HFFc6 (cell line): ENCODE results near the gene TUNAR. TPM values are rescaled to one million over a fixed set of nuclear protein-coding genes. Genes with fewer than 3 reads are reported as not detected.

Source experiments
- DNase-seq: peaks from one replicate; pipeline ENCODE4 v3.0.0-alpha.2; 2018
- H3K27ac Mint-ChIP-seq: 2 replicates; pipeline ENCODE4 v1.8.0; 2020; ENCODE audit warnings: mild to moderate bottlenecking, mixed read lengths
- H3K27me3 Mint-ChIP-seq: 2 replicates; pipeline ENCODE4 v1.8.0; 2021; ENCODE audit warnings: mild to moderate bottlenecking, moderate library complexity, mixed read lengths; ENCODE audit not compliant: insufficient read depth
- H3K36me3 Mint-ChIP-seq: 2 replicates; pipeline ENCODE4 v1.8.0; 2021; ENCODE audit warnings: low read depth, mixed read lengths
- H3K4me1 Mint-ChIP-seq: 2 replicates; pipeline ENCODE4 v1.8.0; 2020; ENCODE audit warnings: low read depth, mixed read lengths
- H3K4me3 Mint-ChIP-seq: 2 replicates; pipeline ENCODE4 v1.8.0; 2020; ENCODE audit warnings: mild to moderate bottlenecking, moderate library complexity, mixed read lengths
- H3K9me3 Mint-ChIP-seq: 2 replicates; pipeline ENCODE4 v1.8.0; 2020; ENCODE audit warnings: mild to moderate bottlenecking, mixed read lengths
- total RNA-seq, 6 experiments: library from RNA; stranded (reverse); fragmentation: NEBNext Ultra II Directional; extraction: Animal tissue kit (Norgen Biotek cat#: 25700); gene quantifications; 2 replicates in 1 of 6; 3 replicates in 5 of 6; pipeline ENCODE4 v1.2.3, GENCODE V29; 2021
- TF ChIP-seq, protein P1 (sequence below): fragments of 200-600 bp; sonication (generic); IDR thresholded peaks from 2 replicates; pipeline ENCODE4 v1.5.0; 2021; ENCODE audit warnings: antibody characterized with exemption, mild to moderate bottlenecking

TUNAR gene
- total RNA-seq, 6 experiments from 2014 or later, result not detected

DNA sequence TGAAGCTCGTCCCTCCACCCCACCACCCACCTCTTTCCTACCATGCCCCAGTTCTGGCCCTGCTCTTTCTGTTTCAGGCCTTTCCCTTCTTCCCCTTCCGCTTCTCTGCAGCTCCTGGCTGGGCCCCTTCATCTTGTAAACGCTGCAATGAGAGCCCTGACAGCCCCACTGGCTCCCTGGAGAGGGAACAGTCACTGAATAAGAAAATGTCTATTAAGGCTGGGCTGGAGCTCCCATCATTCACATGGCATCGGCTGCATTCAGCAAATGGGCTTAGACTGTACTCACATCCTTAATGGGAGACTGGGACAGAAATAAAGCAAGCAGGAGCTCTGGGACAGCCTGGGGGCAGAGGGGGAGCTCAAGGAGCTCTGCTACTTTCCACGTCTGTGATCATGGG, 45.2 kb upstream of the TUNAR start:
- Mint-ChIP-seq H3K9me3 (peaks cover 37% of the 10 kb centered on the region), H3K36me3 (no peaks in the 10 kb centered on the region), H3K4me1 (no peaks in the 10 kb centered on the region), H3K27ac (no peak overlapping the region), H3K4me3 (no peak overlapping the region), H3K27me3 (peaks cover 5% of the 10 kb centered on the region; the same call in 1 of the 2 replicates)
- DNase-seq, result no peak
- TF ChIP-seq, protein P1, sequence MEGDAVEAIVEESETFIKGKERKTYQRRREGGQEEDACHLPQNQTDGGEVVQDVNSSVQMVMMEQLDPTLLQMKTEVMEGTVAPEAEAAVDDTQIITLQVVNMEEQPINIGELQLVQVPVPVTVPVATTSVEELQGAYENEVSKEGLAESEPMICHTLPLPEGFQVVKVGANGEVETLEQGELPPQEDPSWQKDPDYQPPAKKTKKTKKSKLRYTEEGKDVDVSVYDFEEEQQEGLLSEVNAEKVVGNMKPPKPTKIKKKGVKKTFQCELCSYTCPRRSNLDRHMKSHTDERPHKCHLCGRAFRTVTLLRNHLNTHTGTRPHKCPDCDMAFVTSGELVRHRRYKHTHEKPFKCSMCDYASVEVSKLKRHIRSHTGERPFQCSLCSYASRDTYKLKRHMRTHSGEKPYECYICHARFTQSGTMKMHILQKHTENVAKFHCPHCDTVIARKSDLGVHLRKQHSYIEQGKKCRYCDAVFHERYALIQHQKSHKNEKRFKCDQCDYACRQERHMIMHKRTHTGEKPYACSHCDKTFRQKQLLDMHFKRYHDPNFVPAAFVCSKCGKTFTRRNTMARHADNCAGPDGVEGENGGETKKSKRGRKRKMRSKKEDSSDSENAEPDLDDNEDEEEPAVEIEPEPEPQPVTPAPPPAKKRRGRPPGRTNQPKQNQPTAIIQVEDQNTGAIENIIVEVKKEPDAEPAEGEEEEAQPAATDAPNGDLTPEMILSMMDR, result no peak

DNA sequence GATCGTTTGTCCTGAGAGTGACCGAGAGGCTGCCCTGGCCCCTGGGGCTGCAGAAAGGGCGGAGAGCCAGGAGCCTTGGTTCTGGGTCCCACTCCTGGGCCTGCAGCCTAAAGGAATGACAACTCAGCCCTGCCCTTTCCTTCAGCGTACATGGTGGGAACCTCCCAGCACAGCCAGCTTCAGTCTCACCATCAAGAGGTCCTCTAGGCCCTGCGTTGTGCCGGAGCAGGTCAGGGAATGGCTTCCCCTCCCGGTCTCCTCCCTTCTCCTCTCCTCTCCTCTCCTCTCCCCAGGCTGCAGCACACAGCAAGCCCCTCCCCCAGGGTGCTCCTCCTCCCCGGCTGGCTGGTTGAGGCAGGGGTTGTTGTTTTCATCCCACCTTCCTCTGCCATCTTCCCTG, 44.6 kb upstream of the TUNAR start:
- Mint-ChIP-seq H3K27ac (no peak overlapping the region), H3K9me3 (peaks cover 37% of the 10 kb centered on the region), H3K36me3 (no peaks in the 10 kb centered on the region), H3K27me3 (peaks cover 5% of the 10 kb centered on the region; the same call in 1 of the 2 replicates), H3K4me1 (no peaks in the 10 kb centered on the region), H3K4me3 (no peak overlapping the region)
- TF ChIP-seq, protein P1, result no peak
- DNase-seq, result no peak

DNA sequence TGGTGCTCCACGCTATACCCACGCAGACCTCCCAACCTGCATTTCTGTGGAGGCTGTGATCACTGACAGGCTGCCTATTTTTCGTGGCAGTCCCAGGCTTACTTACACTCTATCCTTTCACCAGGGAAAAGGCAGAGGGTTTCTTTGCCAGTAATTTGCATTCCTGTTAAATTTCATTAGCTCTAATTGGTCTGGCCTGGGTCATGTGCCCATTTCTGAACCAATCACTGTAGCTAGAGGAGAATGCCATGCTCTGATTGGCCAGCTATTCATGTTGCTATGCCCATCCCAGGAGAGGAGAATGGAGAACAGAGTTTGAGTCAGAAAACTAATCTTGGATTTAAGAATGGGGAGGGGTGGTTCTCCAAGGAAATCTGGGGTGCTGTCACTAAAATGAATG, 43.2 kb upstream of the TUNAR start:
- peaks cover 5% of the 10 kb centered on the region; the same call in 1 of the 2 replicates for H3K27me3 Mint-ChIP-seq
- H3K27ac Mint-ChIP-seq, result no peak overlapping the region
- no peak overlapping the region for H3K4me3 Mint-ChIP-seq
- H3K9me3 Mint-ChIP-seq, result peaks cover 45% of the 10 kb centered on the region
- no peaks in the 10 kb centered on the region for H3K36me3 Mint-ChIP-seq
- TF ChIP-seq, protein P1, result no peak
- DNase-seq, result no peak
- H3K4me1 Mint-ChIP-seq, result no peaks in the 10 kb centered on the region

DNA sequence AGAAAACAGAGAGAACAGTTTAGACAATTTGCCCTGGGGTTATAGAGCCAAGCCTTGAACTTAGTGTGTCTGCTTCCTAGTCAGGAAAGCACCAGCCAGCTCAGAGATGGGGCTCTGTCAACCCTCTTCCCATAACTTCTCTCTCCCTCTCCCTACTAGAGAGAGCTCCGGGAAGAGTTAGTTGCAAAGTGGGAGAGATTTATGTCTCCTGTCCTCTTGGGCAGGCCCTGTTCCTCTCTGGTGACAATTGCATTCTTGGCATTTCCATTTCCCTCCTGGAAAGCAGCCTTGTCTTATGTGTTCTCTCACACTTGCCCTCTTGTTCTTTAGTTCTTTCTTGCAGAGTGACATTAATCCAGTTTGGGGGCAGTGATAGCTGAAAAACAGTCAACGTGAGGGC, 42.1 kb upstream of the TUNAR start:
- Mint-ChIP-seq H3K4me1 (no peaks in the 10 kb centered on the region), H3K27me3 (peaks cover 5% of the 10 kb centered on the region; the same call in 1 of the 2 replicates), H3K27ac (no peak overlapping the region), H3K4me3 (no peak overlapping the region), H3K9me3 (peaks cover 50% of the 10 kb centered on the region), H3K36me3 (no peaks in the 10 kb centered on the region)
- DNase-seq, result no peak
- TF ChIP-seq, protein P1, result no peak

DNA sequence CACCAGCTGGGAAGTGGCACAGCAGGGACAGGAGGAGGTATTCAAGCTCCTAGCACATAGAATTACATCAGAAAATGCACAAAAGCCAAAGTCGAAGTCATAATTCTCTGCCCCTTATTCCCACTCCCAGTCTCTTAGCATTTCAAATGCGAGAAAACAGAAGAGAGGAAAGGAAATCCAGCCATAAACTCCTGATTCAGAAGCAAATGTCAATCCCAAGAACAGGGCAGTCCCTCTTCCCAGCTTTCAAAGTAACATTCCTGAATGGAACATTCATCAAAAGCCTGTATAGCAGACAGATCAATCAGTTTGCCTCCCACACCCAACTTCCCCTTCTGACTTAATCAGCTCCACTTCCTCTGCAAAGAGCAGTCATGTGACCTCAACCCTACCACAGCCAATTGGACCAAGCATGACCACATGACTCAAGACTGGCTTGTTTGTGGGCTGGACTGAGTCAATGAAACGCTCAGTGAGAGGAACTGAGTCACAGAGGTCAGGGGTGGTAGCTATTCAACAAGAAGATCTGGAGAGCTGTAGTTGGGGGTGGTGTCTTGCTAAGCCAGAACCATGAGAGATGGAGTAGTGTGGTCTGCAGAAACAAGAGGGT, 41.4 kb upstream of the TUNAR start:
- no peaks in the 10 kb centered on the region for H3K36me3 Mint-ChIP-seq
- no peak for DNase-seq
- peaks cover 5% of the 10 kb centered on the region; the same call in 1 of the 2 replicates for H3K27me3 Mint-ChIP-seq
- no peaks in the 10 kb centered on the region for H3K4me1 Mint-ChIP-seq
- no peak overlapping the region for H3K4me3 Mint-ChIP-seq
- H3K27ac Mint-ChIP-seq, result no peak overlapping the region
- TF ChIP-seq, protein P1, result no peak
- H3K9me3 Mint-ChIP-seq, result peaks cover 44% of the 10 kb centered on the region
